ENCODE results near the gene SSX2B.
"Not testable (repeated sequence)": the region's sequence is repeated elsewhere in the genome, so short reads cannot be mapped to it uniquely, and the experiment has no call there.

Gene SSX2B

GRCh38 chrX:52750952-52751351, at the start of gene SSX2B:
Gene SSX2B, plus strand, starts transcription at chrX:52751252. Its CDS starts 1,429 bp downstream, at chrX:52752681.
- DNase-seq (ENCODE audit: low read depth, low spot score) = not testable (repeated sequence)

- not testable (repeated sequence) for DNase-seq (ENCODE audit: low read depth, low spot score)
Measured at GRCh38 chrX:52707078-52707477, 44.0 kb upstream of the SSX2B start, which contains the start of gene SSX2. Gene SSX2, minus strand, starts transcription at chrX:52707178. Its CDS starts 1,429 bp downstream, at chrX:52705749.

- not testable (repeated sequence) for DNase-seq (ENCODE audit: low read depth, low spot score)
Measured at GRCh38 chrX:52765983-52766382, 14.9 kb downstream of the SSX2B start.

- not testable (repeated sequence) for DNase-seq (ENCODE audit: low read depth, low spot score)
Measured at GRCh38 chrX:52773504-52773903, 22.5 kb downstream of the SSX2B start.

- not testable (repeated sequence) for DNase-seq (ENCODE audit: low read depth, low spot score)
Measured at GRCh38 chrX:52797327-52797726, 46.3 kb downstream of the SSX2B start, which contains the start of gene SPANXN5. Gene SPANXN5, minus strand, starts transcription at chrX:52797427. Its CDS starts 79 bp downstream, at chrX:52797348.

GRCh38 chrX:52804876-52805275, 53.8 kb downstream of the SSX2B start:
- not testable (repeated sequence) for DNase-seq (ENCODE audit: low read depth, low spot score)
